IPS-NIHi7 (cell line): ENCODE results near the gene B3GAT2.

Experiments used
- DNase-seq: peaks from one replicate; pipeline ENCODE4 v3.0.0; 2012; ENCODE audit warnings: mixed read lengths; ENCODE audit errors: extremely low spot score

B3GAT2 gene

DNA sequence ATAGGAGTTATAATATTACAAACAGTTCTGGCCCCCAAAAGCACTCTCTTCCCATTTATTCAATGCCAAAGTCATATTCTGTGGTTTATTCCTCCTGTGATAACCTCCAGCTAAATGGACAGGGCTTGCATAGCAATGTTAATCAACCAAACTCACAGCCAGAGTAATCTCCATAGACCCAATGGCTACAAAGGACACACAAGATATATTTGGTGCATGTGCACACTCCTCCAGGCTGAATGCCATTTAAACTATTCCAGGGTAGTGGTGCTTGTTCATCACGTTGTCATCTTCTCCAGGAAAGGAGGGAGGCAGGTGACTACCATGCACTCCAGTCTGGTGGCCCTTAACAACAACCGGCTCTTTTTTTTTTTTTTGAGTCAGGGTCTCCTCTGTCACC lies 56.8 kb downstream of the B3GAT2 start:
- no peak for DNase-seq

DNA sequence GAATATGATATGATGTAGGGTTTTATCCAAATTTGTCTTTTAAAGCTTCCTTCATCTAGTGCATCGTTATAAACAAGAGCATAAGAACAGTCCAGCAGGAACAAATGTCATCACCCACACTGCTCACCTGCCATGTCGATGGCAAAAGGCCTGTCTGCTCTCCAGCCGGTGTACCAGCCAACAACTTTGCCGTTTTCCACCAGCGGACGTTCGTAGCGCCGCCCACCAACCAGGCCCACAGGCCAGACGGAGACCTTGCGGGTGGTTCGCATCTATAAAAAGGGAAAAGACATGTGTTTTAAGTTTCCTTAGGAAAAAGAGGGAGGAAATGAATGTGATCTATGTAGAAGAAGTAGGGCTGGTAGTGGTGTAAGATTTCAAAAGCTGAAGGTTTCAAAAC lies 62.9 kb downstream of the B3GAT2 start:
- no peak for DNase-seq

DNA sequence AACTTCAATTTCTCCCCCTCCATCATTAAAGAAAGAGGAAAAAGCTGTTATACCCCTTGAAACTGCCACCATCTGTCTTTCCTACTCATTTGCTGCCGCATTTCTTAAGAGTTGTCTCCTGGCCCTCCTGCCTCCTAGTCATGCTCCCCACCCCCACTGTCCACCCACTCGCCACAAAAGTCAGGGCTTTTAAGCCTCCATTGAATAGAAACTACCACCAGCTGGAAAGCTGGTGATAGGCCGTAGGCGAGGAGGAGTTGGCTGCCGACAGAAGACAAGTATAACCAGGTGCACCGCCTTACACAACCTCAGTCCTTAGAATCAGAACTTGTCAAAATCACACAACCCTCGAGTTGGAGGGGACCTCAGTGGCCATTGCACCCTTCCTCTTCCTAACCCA lies 67.6 kb downstream of the B3GAT2 start:
- no peak for DNase-seq

DNA sequence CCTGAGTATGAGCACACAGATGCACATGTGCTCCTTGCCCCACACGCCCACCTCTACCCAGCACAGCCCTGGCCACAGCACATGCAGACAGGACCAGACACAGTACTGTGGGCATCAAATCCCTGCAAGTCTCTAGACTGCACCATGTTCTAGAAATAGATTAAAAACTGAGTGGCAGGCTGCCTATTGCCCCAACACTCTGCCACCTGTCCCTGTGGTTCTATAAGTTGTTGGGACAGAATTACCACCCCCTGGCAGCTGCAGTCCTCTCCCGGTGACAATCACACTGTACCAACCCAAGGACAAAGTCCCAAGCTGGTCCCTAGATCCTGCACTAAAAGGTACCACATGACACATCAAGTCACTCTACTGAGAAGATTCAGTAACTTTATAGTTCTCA lies 70.2 kb downstream of the B3GAT2 start:
- no peak for DNase-seq

DNA sequence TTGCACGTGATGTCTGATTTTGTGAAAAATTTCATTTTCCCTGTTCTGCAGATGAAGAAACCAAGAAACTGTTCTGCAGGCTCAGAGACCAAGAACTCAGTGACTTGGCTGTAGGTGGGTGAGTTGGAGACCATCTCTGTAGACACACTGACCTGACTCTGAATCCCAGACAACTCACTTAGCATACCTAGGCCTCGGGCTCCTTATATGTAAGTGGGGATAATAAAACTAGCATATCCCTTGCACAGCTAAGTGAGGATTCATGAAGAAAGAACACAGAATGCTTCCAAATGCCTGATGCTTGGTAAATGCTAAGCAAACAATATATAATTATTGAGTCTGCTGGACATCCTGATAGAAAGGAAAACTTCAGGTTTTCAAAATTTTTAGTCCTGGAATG lies 70.8 kb downstream of the B3GAT2 start:
- DNase-seq: no peak

DNA sequence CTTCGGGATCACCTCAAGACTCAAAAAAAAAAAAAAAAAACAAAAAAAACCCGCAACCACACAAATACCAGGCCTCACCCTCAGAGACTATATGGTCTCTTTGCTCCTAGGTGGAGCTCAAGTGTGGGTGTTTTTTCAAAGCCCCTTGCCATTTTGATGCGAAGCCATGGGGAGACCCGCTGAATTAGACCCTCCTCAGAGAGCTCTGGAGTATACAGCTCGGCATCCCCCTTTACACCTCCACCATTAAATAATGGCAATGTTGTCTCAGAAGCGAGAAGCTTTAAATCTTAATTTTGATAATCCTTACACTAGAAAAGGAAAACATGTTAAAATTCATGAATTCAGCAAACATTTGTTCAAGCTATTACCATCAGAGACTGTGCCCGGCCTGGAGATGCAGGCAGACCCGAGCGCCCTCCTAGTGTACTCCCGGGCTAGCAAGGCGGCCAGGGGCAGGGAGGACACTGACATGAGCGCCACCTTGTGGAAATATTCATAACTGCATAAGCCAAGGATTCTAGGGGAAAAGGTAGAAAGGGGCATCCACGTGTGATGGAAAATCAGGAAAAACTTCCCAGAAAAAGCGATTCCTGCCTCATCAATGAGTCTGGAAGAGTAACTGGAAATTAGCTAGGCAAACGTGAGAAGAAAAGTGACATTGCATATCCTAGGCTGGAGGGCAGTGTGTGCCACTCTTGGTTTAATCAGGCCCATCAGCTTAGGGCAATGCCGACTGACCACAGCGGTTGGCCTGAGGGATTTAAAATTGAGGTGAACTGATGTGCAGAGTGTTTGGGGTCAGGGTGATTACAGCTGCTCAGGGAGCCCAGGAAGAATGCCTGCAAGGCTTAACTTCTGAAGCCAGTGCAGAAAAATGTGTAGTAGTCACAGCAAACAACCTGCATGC lies 72.5 kb downstream of the B3GAT2 start:
- peak; percentile 93 for DNase-seq

DNA sequence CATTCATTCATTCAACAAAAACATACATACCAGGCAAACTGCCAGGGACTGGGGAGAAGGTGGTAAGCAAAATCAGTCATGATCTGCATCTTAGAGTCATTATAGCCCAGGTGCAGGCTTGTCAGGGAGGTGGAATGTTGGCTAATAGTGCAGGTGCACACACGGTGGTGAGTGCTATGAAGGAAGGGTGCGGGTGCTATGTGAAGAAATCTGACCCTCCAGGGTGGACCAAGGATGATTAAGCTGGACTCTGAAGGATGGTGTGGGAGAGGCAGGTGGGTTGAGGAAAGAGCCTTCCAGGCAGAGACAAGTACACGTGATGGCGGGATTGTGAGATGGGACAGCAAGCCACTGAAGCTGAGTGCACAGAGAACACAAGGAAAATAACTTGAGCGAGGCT lies 77.4 kb downstream of the B3GAT2 start:
- DNase-seq: no peak

DNA sequence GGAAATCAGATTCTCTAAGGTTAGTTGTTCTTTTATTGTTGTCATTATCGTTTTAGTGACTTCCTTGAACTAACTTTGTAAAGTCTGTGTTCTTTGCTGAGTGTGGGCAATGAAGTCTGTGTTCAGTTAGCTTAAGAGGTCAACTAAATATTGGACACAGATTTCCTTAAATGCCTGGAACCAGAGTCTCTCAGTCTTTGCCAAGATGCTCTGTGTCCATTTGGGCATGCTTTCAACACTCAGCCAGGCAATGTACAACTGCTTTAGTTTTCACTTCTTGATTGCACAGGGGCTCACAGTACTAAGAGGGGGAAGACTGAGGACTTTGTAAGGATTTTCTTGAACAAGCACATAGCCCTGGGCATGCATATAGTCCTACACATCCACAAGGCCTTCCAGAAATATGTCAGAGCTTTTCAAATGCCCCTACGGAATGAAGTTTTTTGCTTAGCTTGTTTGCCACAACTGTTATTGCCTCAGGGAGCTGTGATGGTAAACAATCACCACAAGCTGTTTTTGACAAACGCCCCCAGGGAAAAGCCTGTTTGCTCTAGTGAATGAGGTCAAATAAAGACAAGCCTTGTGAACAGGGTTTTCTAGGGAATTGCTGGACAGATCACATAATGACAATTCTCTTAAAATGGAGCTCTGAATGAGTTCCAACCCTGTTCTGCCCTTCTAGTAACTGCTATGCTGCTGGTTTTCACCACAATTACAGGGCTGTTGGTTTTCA lies 82.5 kb downstream of the B3GAT2 start:
- DNase-seq: no peak

DNA sequence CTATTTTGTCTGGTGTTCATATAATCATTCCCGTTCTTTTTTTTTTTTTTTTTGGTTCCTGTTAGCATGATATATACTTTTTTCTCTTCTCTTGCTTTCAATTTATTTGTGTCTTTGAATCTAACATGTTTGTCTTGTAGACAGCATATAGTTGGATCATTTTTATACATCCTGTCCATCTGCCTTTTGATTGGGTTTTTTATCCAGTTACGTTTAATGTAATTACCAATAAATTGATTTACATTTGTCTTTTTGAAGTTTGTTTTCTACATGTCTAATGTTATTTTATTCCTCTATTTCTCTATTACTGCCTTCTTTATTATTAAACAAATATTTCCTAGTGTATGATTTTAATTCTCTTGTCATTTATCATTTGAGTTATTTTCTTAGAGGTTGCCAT lies 84.4 kb downstream of the B3GAT2 start:
- no peak for DNase-seq

DNA sequence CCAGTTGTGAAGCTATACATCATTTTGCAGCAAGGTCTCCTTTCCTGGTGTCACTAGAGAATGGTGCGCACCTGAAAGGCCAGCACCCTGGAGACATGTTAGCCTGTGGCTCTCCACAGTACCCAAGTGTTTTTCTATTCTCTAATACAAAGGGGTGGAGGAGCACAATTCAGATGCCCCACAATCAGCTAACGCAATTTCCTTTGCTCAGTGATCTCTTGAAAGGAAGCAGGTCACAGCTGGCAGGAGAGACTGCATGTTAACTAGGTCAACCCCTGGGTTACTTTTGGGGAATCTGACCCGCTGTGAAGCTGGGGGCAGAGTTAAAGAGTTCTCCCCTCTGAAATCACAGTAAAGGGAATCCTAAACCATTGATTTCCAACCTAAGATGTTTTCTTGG lies 92.5 kb downstream of the B3GAT2 start:
- DNase-seq: no peak

DNA sequence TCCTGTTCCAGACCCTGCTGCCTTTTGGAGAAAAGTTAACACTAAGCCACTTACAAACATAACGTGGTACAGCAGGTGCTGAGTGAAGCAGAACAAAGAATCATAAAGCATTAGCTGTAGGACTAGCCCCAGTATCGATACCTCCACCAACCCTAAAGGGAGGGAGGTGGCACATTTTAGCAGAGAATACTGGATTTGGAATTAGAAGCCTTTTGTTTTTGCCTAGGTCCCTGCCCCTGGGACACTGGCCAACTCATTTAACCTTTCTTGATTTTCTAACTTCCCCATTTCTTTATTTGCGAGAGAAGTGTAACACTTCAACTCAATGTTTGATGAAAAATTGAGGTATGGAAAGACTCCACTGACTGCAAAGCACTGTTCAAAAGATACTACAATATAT lies 93.5 kb downstream of the B3GAT2 start:
- no peak for DNase-seq

DNA sequence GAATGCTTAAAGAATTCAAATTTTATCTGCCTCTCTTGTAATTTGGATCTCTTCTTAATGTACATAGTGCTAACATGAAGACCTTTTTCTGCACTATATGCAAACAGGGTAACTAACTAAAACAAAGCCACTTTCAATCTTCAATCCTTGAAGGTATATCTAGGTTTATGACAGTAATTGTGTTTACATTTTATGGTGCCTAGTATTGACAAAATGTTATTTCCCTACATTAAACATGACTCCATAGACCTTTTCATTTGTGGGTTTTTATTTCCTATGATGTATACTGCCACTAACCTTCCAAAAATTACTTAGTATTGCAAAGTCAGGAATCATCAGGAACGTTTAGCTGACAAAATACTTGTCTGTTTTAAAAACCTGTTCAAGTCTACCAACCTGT lies 95.9 kb downstream of the B3GAT2 start:
- no peak for DNase-seq

DNA sequence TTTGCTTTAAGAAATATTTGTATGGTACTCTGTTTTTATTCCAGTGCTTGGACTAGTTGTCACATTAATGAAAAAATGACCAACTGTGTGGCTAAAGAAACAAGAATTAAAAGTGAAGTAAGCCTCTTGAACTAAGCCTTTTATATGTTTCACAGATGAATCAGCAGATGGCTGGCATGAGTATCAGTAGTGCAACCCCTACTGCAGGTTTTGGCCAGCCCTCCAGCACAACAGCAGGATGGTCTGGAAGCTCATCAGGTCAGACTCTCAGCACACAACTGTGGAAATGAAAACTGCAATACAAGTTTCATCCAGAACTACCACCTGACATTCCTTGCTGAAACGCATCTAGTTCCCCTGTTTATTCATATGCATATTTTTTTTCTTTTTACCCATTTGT lies 96.8 kb downstream of the B3GAT2 start:
- no peak for DNase-seq

DNA sequence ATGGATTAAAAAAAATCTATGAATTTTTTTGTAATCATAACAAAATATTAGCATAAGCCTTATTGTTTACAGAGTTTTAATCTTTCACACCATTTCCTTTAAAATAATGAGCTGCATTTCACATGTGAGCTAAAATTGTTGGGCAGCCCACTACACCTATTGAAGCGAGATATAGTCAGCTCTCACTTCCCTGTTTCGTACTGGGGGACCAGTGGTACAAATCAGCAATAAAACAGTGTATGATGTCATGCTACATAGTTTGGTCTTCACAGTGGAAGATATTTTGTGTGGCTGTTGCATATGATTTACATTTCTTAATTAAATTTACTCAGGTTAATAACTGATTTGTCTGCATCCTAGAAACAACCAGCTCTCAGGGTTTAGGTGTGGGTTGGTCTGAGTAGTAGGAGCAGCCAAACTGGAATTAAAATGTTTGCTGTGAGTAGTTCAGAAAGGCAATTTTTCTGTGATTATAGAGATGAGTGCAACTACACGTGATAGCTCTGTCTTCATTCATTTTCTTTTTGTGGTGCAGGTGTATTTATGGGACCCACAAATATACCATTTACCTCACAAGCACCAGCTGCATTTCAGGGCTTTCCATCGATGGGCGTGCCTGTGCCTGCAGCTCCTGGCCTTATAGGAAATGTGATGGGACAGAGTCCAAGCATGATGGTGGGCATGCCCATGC lies 99.3 kb downstream of the B3GAT2 start:
- no peak for DNase-seq

DNA sequence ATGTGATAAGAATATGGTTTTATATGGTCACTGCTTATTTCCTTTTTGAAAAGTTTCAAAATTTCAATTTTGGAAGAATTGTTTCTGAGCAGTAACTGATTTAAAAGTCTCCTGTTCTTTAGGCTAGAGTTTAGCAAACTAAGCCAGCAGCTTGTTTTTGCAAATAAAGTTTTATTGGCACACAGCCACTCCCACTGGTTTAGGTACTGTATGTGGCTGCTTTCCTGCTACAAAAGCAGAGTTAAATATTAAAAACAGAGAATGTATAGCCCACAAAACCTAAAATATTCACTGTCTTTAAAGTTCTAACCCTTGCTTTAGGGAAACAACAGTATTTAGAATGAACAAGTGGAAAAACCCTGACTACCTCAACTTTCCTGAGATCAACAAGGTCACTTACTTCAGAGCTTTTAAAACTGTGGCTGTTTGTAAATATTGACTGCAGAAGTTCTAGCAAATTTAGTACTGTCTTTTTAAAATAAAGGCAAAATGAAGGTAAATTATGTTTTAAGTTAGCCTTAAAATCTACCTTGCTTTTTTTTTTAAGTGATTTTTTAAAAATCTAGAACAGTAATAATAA lies 104.1 kb downstream of the B3GAT2 start:
- no peak for DNase-seq

DNA sequence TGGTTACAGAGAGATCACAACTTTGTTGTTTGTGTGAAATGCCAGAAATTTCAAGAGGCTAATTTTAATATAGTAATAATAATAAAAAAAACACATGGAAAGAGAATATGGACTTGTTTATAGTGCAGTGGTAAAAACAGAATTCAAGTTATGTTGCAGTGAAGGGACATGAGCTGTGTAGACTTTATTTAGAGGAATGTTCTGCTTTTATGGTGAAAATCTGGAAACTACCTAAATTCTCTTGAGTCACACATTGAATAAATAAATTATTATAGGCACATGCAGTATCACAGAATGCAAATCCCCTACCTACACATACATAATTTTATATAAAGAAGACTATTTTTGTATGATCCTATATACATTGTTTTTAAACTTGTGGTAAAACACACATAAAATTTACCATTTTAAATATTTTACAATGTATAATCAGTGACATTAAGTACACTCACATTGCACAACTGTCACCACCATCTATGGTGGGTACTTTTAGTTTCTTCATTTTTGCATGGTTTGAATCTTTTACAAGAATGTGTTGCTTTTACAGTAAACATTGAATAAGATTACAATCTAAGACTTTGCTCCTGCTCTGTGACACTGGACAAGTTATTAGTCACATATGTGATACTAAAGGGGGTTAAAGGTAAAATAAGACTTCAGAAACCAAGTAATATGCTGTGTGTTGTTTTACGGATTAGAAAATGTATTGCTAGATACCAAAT lies 107.4 kb downstream of the B3GAT2 start:
- DNase-seq: no peak

DNA sequence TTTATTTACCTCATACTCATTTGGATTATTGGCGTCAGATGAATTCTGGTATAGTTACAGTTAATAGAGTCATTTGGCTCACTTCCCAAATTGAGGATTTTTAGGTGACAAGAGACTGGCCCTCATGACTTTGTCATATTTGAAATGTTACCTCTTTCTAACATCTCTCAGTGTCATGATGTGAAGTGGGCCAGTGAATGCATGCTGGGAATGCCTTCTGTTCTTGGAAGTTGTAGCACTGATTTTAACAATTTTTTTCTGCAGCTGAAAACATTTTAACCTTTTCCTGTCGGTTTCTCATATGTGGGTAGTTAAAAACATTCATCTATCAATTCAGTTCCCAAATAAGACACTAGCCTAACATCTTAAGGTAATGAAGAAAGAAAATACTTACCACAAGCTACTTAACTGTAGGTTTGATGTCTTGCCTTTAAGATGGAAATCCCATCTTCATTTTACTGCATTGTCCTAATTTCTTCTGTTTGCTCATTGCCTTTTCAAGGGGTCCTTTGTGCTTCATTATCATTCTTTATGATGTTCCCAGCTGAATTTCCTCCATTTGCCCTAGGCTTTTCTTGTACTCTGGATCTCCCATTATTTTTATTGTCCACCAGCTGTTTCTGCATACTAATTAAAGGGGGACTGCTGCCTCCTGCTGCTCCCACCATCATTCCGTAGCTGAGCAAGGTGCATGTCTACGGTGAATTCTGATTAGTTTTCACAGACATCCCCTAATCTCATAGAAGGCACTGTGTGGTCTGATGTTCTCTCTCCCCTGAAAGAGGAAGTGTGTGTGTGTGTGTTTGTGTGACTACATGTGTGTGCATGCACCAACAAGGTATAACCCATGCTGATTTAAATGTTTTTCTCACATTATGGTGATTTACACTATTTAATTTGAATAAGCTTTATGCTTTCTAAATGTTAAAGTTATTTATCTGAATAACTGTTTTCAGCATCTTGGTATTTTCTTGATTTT lies 109.5 kb downstream of the B3GAT2 start:
- no peak for DNase-seq

DNA sequence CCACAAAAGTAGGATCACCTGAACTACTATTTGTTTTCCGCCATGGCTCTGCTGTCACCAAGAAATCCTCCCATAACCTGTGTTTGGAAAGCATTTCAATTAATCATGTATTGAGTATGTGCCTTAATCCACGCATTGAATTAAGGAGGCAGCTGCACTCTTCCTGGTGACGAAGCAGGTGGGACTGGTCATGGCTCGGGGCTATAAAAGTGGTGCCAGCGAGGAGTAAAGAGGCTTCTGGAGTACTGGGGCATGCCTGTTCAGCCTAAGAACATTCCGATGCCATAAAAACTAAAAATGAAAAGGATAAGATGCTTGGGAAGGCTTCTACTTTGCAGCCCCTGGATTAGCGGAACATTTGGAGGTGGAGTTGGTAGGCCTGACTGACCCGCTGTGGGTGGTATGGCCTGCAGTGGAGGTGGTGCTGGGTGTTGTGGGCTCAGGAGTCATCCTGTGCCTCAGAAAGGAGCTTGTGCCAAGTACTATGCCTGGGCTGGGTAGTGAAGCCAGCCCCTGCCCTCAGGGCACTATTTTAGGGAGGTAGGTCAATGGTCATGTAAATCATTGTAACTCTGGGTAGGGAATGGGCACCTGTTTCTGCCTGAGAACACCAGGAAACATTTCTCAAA lies 110.5 kb downstream of the B3GAT2 start:
- no peak for DNase-seq

DNA sequence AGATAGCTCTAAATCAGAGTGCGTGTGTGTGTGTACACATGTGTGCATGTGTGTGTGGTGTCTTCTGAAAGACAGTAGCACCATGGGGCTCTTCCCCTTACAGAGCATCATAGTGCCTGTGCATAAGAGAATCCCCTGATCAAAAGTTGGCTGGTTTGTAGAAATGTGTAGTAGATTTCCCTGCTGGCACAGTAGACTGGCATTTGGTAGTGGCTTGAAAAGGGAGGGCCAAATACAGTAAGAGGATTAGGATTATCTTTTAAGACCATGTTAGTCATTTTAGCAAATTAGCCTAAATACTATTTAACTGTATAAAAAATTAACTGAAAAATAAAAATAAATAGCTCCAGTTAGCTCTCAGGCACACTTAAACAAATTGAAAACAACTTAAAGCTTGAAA lies 112.6 kb downstream of the B3GAT2 start:
- DNase-seq: no peak
